ENCODE data around the gene DLG2.

DNA sequence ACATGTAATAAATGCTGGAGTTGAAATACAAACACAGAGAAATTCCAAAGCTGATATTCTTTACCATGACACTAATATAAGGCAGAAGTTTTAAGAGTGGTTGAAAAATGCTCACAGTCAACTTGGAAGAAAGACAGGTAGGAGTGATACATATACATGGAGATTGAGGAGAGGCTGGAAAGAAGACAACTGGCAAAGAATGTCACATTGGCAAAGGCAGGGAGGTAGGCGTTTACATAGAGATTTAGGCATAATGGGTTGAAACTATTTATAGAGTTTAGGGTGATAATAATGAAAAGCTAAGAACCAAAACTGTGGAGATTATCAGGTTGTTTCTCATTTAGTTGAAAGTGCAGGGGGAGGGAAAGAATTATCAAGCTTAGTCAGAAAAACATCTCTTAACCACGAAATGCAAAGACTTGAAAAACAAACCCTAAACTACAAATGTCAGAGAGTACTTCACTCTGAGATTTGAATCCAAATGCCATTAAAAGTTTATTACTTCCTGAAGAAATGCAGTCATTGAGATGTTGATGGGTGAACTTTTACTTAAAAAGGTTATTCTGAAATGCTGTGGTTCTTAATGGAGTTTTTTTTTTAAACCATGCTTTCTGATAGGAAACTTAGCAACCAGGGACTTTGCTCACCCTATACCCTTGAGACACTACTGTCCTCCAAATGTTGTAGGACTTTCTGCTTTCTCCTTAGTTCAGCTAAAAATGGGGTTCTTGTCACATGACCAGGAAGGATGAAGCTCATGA is 2202.6 kb downstream of the DLG2 start:
- TF ChIP-seq, protein P1, sequence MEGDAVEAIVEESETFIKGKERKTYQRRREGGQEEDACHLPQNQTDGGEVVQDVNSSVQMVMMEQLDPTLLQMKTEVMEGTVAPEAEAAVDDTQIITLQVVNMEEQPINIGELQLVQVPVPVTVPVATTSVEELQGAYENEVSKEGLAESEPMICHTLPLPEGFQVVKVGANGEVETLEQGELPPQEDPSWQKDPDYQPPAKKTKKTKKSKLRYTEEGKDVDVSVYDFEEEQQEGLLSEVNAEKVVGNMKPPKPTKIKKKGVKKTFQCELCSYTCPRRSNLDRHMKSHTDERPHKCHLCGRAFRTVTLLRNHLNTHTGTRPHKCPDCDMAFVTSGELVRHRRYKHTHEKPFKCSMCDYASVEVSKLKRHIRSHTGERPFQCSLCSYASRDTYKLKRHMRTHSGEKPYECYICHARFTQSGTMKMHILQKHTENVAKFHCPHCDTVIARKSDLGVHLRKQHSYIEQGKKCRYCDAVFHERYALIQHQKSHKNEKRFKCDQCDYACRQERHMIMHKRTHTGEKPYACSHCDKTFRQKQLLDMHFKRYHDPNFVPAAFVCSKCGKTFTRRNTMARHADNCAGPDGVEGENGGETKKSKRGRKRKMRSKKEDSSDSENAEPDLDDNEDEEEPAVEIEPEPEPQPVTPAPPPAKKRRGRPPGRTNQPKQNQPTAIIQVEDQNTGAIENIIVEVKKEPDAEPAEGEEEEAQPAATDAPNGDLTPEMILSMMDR (conservative IDR thresholded peaks at IDR 0.05; ENCODE audit: low read length): no peak
- no peak for TF ChIP-seq EZH2phosphoT487 (IDR thresholded peaks at IDR 0.05; ENCODE audit: borderline replicate concordance, low read depth, low read length)
